HepG2 (cell line): Measurements from ENCODE around the gene GALNT9. TPM values are rescaled to one million over a fixed set of nuclear protein-coding genes. Genes with fewer than 3 reads are reported as not detected.

Experiments
- ATAC-seq: fragments of 200-7000 bp; cut with Tn5 transposase; 3 replicates; pipeline ENCODE4 v1.9.1; 2020; ENCODE audit warnings: mild to moderate bottlenecking, moderate library complexity
- BruUV-seq: library from RNA; stranded (reverse); fragments of 400-500 nt; replicated peaks from 2 replicates; lab custom pipeline; 2021; lab: Mats Ljungman, UMichigan
- CTCF ChIA-PET: fragments of 300-600 bp; formaldehyde crosslinking; extraction: SDS; loops from one replicate; lab custom pipeline; 2021; ENCODE audit warnings: low total read pairs, inconsistent platforms, low intra/inter-chr PET ratio; lab: Yijun Ruan, JAX
- POLR2A ChIA-PET: fragments of 350-600 bp; sonication (Branson Sonifier 250); formaldehyde crosslinking; loops from one replicate; lab custom pipeline; 2020; ENCODE audit warnings: antibody characterized with exemption, inconsistent platforms; lab: Yijun Ruan, JAX
- DNase-seq: peaks from one replicate; pipeline ENCODE4 v3.0.0-alpha.2; 2015; ENCODE audit warnings: low spot score
- FAIRE-seq: peaks from 3 replicates; lab custom pipeline; 2011; peaks lifted over from hg19 to GRCh38; lab: Jason Lieb, UNC
- H2AFZ ChIP-seq: one replicate; pipeline ENCODE4 v1.6.1; 2011; ENCODE audit warnings: low read length, inconsistent platforms
- H3K27ac ChIP-seq: fragments of 300-600 bp; 3 replicates; pipeline ENCODE4 v1.8.0; 2011; ENCODE audit warnings: mixed run types, mild to moderate bottlenecking, mixed read lengths, low read length, inconsistent platforms; ENCODE audit not compliant: insufficient read depth; ENCODE audit errors: extremely low read length
- H3K27me3 ChIP-seq, 2 experiments: fragments of 200-600 bp in 1 of 2; 2 replicates in 1 of 2; 3 replicates in 1 of 2; pipeline versions ENCODE4 v1.6.0 to v1.8.0; 2011; ENCODE audit warnings: low read length in 2 of 2, mild to moderate bottlenecking in 2 of 2, moderate library complexity in 2 of 2, inconsistent platforms in 1 of 2; ENCODE audit not compliant: insufficient read depth in 2 of 2, control insufficient read depth in 1 of 2
- H3K36me3 ChIP-seq, 2 experiments: fragments of 200-600 bp in 1 of 2; replicated peaks in 1 of 2; 2 replicates in 1 of 2; 3 replicates in 1 of 2; pipeline versions ENCODE4 v1.5.1 to v1.8.0; 2011; ENCODE audit warnings: low read length in 2 of 2, inconsistent platforms in 1 of 2; ENCODE audit not compliant: insufficient read depth in 2 of 2, control insufficient read depth in 1 of 2
- H3K4me1 ChIP-seq: 2 replicates; pipeline ENCODE4 v1.5.1; 2012; ENCODE audit warnings: low read length, inconsistent platforms; ENCODE audit not compliant: insufficient read depth
- H3K4me2 ChIP-seq: 2 replicates; pipeline ENCODE4 v1.6.0; 2011; ENCODE audit warnings: low read depth, low read length, inconsistent platforms
- H3K4me3 ChIP-seq, 3 experiments: fragments of 200-600 bp in 1 of 3; sonication (generic), shearing (Covaris generic) in 1 of 3; replicated peaks in 1 of 3; 2 replicates each; pipeline ENCODE4 v1.5.1; 2011 to 2016; ENCODE audit warnings: low read length in 3 of 3, inconsistent platforms in 2 of 3, low read depth in 2 of 3, mild to moderate bottlenecking in 2 of 3, control low read depth in 1 of 3, mixed read lengths in 1 of 3; ENCODE audit not compliant: insufficient read depth in 1 of 3
- H3K79me2 ChIP-seq: one replicate; pipeline ENCODE4 v1.6.1; 2011; ENCODE audit warnings: low read length, inconsistent platforms; ENCODE audit not compliant: insufficient read depth
- H3K9ac ChIP-seq: 2 replicates; pipeline ENCODE4 v1.6.0; 2011; ENCODE audit warnings: mild to moderate bottlenecking, low read depth, low read length, inconsistent platforms; ENCODE audit not compliant: insufficient read depth
- H3K9me3 ChIP-seq: 2 replicates; pipeline ENCODE4 v1.5.1; 2012; ENCODE audit warnings: mild to moderate bottlenecking, low read length
- H4K20me1 ChIP-seq: 2 replicates; pipeline ENCODE4 v1.6.0; 2011; ENCODE audit warnings: inconsistent platforms, mild to moderate bottlenecking, low read length, moderate library complexity; ENCODE audit not compliant: insufficient read depth
- CREB1 ChIP-seq, 2 experiments: fragments of 450-650 bp in 1 of 2; IDR thresholded peaks; 2 replicates each; pipeline ENCODE4 v1.6.1; 2016 to 2017; ENCODE audit warnings: control low read depth in 1 of 2, mild to moderate bottlenecking in 1 of 2, missing compliant biosample characterization in 1 of 2, missing genetic modification characterization in 1 of 2
- ERF ChIP-seq: IDR thresholded peaks from 2 replicates; pipeline ENCODE4 v1.6.1; 2018; ENCODE audit warnings: missing biosample characterization, missing genetic modification reagents
- HNRNPLL ChIP-seq: fragments of 200-400 bp; formaldehyde crosslinking; IDR thresholded peaks from 2 replicates; pipeline ENCODE4 v1.6.1; 2017; ENCODE audit warnings: mild to moderate bottlenecking, low read depth, low read length; ENCODE audit not compliant: poor library complexity, severe bottlenecking
- KMT2A ChIP-seq: sonication (generic); formaldehyde crosslinking; IDR thresholded peaks from 2 replicates; pipeline ENCODE4 v1.4.0; 2020; ENCODE audit warnings: missing genetic modification reagents
- KMT2B ChIP-seq: IDR thresholded peaks from 2 replicates; pipeline ENCODE4 v1.6.1; 2016; ENCODE audit warnings: missing genetic modification reagents, missing compliant biosample characterization
- NKX3-1 ChIP-seq: sonication (generic); formaldehyde crosslinking; IDR thresholded peaks from 2 replicates; pipeline ENCODE4 v1.5.0; 2020; ENCODE audit warnings: missing genetic modification reagents
- REPIN1 ChIP-seq: sonication (generic); formaldehyde crosslinking; IDR thresholded peaks from 2 replicates; pipeline ENCODE4 v1.8.0; 2022; ENCODE audit warnings: missing genetic modification reagents, low read depth, mild to moderate bottlenecking, borderline replicate concordance
- TGIF2 ChIP-seq: IDR thresholded peaks from 2 replicates; pipeline ENCODE4 v1.6.1; 2016; ENCODE audit warnings: control low read depth, missing compliant biosample characterization
- ZFP36L2 ChIP-seq: sonication (generic); formaldehyde crosslinking; IDR thresholded peaks from 2 replicates; pipeline ENCODE4 v1.4.0; 2020; ENCODE audit warnings: missing genetic modification reagents
- ZFYVE20 ChIP-seq: sonication (generic); formaldehyde crosslinking; IDR thresholded peaks from 2 replicates; pipeline ENCODE4 v1.8.0; 2023; ENCODE audit warnings: low read depth, mild to moderate bottlenecking, moderate library complexity, missing genetic modification reagents, borderline replicate concordance
- ZNF451 ChIP-seq: sonication (generic); formaldehyde crosslinking; IDR thresholded peaks from 2 replicates; pipeline ENCODE4 v1.5.0; 2020; ENCODE audit warnings: mild to moderate bottlenecking, missing genetic modification reagents
- WGBS: methylation state at CpG from one replicate; pipeline ENCODE4 v1.1.6; 2017; ENCODE audit warnings: low lambda C conversion rate; 5-methylcytosine and 5-hydroxymethylcytosine counted together
- in situ Hi-C: cut with HindIII; loops from 2 replicates; pipeline ENCODE4 v1.10.0; 2017; ENCODE audit warnings: low pct_unique_long_range_greater_than_20kb; ENCODE audit not compliant: extremely low pct_ligation_motif_present
- intact Hi-C: fragments of 100-400 bp; cut with micrococcal nuclease; formaldehyde crosslinking; loops from one replicate; pipeline ENCODE4 v1.10.0; 2022; ENCODE audit not compliant: unreplicated experiment
- polyA plus RNA-seq, 8 experiments: library from polyadenylated mRNA; depleted of rRNA in 3 of 8; stranded (reverse) in 7 of 8; unstranded in 1 of 8; fragments of >200 nt; fragmentation: Illumina TruSeq in 4 of 8; extraction: Trizol in 4 of 8; gene quantifications; 2 replicates each; pipeline versions ENCODE4 v1.2.1 to v1.2.3, GENCODE V29; 2011 to 2016; ENCODE audit warnings: low read depth in 4 of 8, missing spikeins in 1 of 8, mixed read lengths in 1 of 8; ENCODE audit not compliant: insufficient read depth in 1 of 8
- total RNA-seq, 5 experiments: library from RNA; depleted of rRNA; stranded (reverse); fragments of >200 nt; fragmentation: Illumina TruSeq; extraction: Trizol; gene quantifications; 2 replicates each; pipeline ENCODE4 v1.2.3, GENCODE V29; 2016; ENCODE audit warnings: low read depth in 1 of 5
- TF ChIP-seq, protein P1 (sequence below): sonication (generic); formaldehyde crosslinking; IDR thresholded peaks from 2 replicates; pipeline ENCODE4 v1.4.0; 2020; ENCODE audit warnings: missing genetic modification reagents
- TF ChIP-seq, protein P2 (sequence below): sonication (generic); formaldehyde crosslinking; IDR thresholded peaks from 2 replicates; pipeline ENCODE4 v1.5.1; 2020; ENCODE audit warnings: mild to moderate bottlenecking, missing genetic modification reagents

GALNT9 gene
- total and polyA plus RNA-seq, 2 of the 13 experiments (the other 11 are each of a cell fraction or from before 2014, with no cell fraction given) = 0.04 TPM; not detected in 1

DNA sequence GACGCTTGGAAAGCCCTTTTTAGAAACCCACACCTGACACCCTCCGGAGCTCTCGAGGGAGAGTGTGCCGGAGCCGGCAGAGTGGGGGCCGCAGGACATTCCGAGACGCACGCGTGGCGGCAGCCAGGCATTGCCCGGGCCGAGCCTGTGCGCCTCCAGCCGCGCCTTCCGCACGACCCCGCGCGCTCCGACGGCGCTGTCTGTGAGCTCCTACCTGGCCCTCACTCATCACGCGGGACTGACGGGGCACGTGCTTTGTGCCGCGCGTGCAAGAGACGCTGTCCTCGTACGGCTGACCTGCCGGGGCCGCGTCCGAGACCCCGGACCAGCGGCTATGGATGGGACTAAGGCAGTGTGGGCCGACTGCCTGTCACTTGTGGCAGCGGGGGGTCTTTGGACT, 5.2 kb downstream of the GALNT9 start:
- in situ Hi-C loops (no loop called here), intact Hi-C loops (no loop called here)
- POLR2A ChIA-PET = no interaction called here
- BruUV-seq = no TSS peak
- no peak overlapping the region for H2AFZ ChIP-seq
- DNase-seq (no peak), FAIRE-seq (no peak), ATAC-seq (no peak)
- H3K4me3 ChIP-seq = no peak overlapping the region
- H3K36me3 ChIP-seq = no peaks in the 10 kb centered on the region
- CTCF ChIA-PET = no interaction called here
- H3K27ac ChIP-seq = no peak overlapping the region
- no peaks in the 10 kb centered on the region for H3K4me1 ChIP-seq
- no peaks in the 10 kb centered on the region for H3K79me2 ChIP-seq
- H3K4me2 ChIP-seq = no peak overlapping the region
- H4K20me1 ChIP-seq = peaks cover 3% of the 10 kb centered on the region; the same call in 1 of the 2 replicates
- H3K9ac ChIP-seq = no peak overlapping the region
- H3K27me3 ChIP-seq = peaks cover 28 to 89% of the 10 kb centered on the region in 2 experiments; a peak in 4 of 5 replicates
- 83% methylated on average over 16 of the region's 42 CpGs for WGBS
- no peaks in the 10 kb centered on the region for H3K9me3 ChIP-seq
- TF ChIP-seq, protein P1, sequence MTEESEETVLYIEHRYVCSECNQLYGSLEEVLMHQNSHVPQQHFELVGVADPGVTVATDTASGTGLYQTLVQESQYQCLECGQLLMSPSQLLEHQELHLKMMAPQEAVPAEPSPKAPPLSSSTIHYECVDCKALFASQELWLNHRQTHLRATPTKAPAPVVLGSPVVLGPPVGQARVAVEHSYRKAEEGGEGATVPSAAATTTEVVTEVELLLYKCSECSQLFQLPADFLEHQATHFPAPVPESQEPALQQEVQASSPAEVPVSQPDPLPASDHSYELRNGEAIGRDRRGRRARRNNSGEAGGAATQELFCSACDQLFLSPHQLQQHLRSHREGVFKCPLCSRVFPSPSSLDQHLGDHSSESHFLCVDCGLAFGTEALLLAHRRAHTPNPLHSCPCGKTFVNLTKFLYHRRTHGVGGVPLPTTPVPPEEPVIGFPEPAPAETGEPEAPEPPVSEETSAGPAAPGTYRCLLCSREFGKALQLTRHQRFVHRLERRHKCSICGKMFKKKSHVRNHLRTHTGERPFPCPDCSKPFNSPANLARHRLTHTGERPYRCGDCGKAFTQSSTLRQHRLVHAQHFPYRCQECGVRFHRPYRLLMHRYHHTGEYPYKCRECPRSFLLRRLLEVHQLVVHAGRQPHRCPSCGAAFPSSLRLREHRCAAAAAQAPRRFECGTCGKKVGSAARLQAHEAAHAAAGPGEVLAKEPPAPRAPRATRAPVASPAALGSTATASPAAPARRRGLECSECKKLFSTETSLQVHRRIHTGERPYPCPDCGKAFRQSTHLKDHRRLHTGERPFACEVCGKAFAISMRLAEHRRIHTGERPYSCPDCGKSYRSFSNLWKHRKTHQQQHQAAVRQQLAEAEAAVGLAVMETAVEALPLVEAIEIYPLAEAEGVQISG (CRISPR knock-in tag) = no peak
- TF ChIP-seq HNRNPLL (no peak), KMT2A (CRISPR knock-in tag) (no peak), ZFYVE20 (CRISPR knock-in tag) (no peak), ERF (CRISPR knock-in tag) (no peak), ZNF451 (CRISPR knock-in tag) (no peak), CREB1 (IDR thresholded peaks at IDR 0.05) (no peak), CREB1 (CRISPR knock-in tag; IDR thresholded peaks at IDR 0.05) (no peak), KMT2B (CRISPR knock-in tag) (no peak), TGIF2 (CRISPR knock-in tag) (no peak), REPIN1 (CRISPR knock-in tag) (no peak), NKX3-1 (CRISPR knock-in tag) (no peak), ZFP36L2 (no peak)
- TF ChIP-seq, protein P2, sequence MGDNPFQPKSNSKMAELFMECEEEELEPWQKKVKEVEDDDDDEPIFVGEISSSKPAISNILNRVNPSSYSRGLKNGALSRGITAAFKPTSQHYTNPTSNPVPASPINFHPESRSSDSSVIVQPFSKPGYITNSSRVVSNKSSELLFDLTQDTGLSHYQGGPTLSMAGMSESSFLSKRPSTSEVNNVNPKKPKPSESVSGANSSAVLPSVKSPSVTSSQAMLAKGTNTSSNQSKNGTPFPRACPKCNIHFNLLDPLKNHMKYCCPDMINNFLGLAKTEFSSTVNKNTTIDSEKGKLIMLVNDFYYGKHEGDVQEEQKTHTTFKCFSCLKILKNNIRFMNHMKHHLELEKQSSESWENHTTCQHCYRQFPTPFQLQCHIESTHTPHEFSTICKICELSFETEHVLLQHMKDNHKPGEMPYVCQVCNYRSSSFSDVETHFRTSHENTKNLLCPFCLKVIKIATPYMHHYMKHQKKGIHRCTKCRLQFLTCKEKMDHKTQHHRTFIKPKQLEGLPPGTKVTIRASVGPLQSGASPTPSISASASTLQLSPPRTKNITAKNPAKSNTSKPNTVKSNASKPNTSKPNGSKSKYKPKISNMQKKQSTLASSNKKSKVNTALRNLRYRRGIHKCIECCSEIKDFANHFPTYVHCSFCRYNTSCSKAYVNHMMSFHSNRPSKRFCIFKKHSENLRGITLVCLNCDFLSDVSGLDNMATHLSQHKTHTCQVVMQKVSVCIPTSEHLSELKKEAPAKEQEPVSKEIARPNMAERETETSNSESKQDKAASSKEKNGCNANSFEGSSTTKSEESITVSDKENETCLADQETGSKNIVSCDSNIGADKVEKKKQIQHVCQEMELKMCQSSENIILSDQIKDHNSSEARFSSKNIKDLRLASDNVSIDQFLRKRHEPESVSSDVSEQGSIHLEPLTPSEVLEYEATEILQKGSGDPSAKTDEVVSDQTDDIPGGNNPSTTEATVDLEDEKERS (CRISPR knock-in tag) = no peak
